A549 (cell line): ENCODE results near the gene CTCF. TPM values are rescaled to one million over a fixed set of nuclear protein-coding genes. Genes with fewer than 3 reads are reported as not detected.

Source experiments
- ATAC-seq, 2 experiments: fragments of 200-7000 bp in 1 of 2; fragments of >200 bp in 1 of 2; cut with Nextera tagmentation in 1 of 2; cut with Tn5 transposase in 1 of 2; 3 replicates each; pipeline versions ENCODE4 v1.8.0 to v1.9.1; 2018 to 2020; ENCODE audit warnings: mild to moderate bottlenecking in 1 of 2, moderate library complexity in 1 of 2
- CTCF ChIA-PET: fragments of 300-600 bp; sonication (Branson Sonifier 250); formaldehyde crosslinking; extraction: SDS; loops from one replicate; lab custom pipeline; 2021; ENCODE audit warnings: antibody characterized with exemption, inconsistent platforms; lab: Yijun Ruan, JAX
- POLR2A ChIA-PET: fragments of 350-600 bp; formaldehyde crosslinking; extraction: SDS; loops from one replicate; lab custom pipeline; 2021; ENCODE audit warnings: antibody characterized with exemption, inconsistent platforms; lab: Yijun Ruan, JAX
- DNase-seq, 2 experiments: peaks; one replicate each; pipeline versions ENCODE4 v3.0.0 to v3.0.0-alpha.2; 2011 to 2016; ENCODE audit warnings: low read depth in 1 of 2, low spot score in 1 of 2
- FAIRE-seq: peaks from 2 replicates; lab custom pipeline; 2011; peaks lifted over from hg19 to GRCh38; lab: Jason Lieb, UNC
- H3K27ac ChIP-seq, 2 experiments: fragments of >200 bp; sonication (Bioruptor Twin); formaldehyde crosslinking; 3 replicates each; pipeline ENCODE4 v1.5.1; 2016 to 2017
- H3K4me1 ChIP-seq: fragments of >200 bp; sonication (Bioruptor Twin); formaldehyde crosslinking; 3 replicates; pipeline ENCODE4 v1.6.1; 2016
- H3K4me2 ChIP-seq: fragments of >200 bp; sonication (Bioruptor Twin); formaldehyde crosslinking; 3 replicates; pipeline ENCODE4 v1.6.1; 2016
- H3K4me3 ChIP-seq: fragments of >200 bp; sonication (Bioruptor Twin); formaldehyde crosslinking; 3 replicates; pipeline ENCODE4 v1.5.1; 2016
- H3K9me3 ChIP-seq: fragments of >200 bp; sonication (Bioruptor Twin); formaldehyde crosslinking; 3 replicates; pipeline ENCODE4 v1.6.1; 2016
- CEBPB ChIP-seq, 2 experiments: fragments of >200 bp in 1 of 2; sonication (Bioruptor Twin) in 1 of 2; formaldehyde crosslinking in 1 of 2; IDR thresholded peaks; 2 replicates each; pipeline ENCODE4 v1.6.1; 2012 to 2016
- EHF ChIP-seq: fragments of 250-450 bp; sonication (Bioruptor Pico); IDR thresholded peaks from 2 replicates; pipeline ENCODE4 v1.5.0; 2020; ENCODE audit warnings: mild to moderate bottlenecking
- EHMT2 ChIP-seq: fragments of 200-600 bp; sonication (generic); IDR thresholded peaks from 2 replicates; pipeline ENCODE4 v1.6.1; 2016; ENCODE audit warnings: antibody characterized with exemption, low read depth, mild to moderate bottlenecking, moderate library complexity
- FOSL2 ChIP-seq, 2 experiments: fragments of 450-650 bp in 1 of 2; fragments of >200 bp in 1 of 2; sonication (Bioruptor Twin) in 1 of 2; formaldehyde crosslinking; IDR thresholded peaks; 2 replicates each; pipeline versions ENCODE4 v1.5.0 to v1.6.1; 2016 to 2020; ENCODE audit warnings: mild to moderate bottlenecking in 1 of 2, moderate library complexity in 1 of 2
- FOXS1 ChIP-seq: fragments of 250-450 bp; sonication (Bioruptor Pico); IDR thresholded peaks from 2 replicates; pipeline ENCODE4 v1.5.0; 2020; ENCODE audit warnings: mild to moderate bottlenecking, moderate library complexity
- HEYL ChIP-seq: fragments of 250-450 bp; sonication (Bioruptor Pico); IDR thresholded peaks from 2 replicates; pipeline ENCODE4 v1.8.0; 2021; ENCODE audit warnings: mild to moderate bottlenecking, moderate library complexity
- JUNB ChIP-seq: fragments of >200 bp; sonication (Bioruptor Twin); formaldehyde crosslinking; IDR thresholded peaks from 2 replicates; pipeline ENCODE4 v1.6.1; 2016
- KDM1A ChIP-seq: fragments of 200-600 bp; sonication (generic); IDR thresholded peaks from 2 replicates; pipeline ENCODE4 v1.6.1; 2016; ENCODE audit warnings: low read depth, mild to moderate bottlenecking
- PBX3 ChIP-seq: IDR thresholded peaks from 2 replicates; pipeline ENCODE4 v1.6.1; 2012
- RCOR1 ChIP-seq: fragments of 150-350 bp; IDR thresholded peaks from 2 replicates; pipeline ENCODE4 v1.6.1; 2014; ENCODE audit warnings: antibody characterized with exemption, low read length, low read depth
- RFX5 ChIP-seq: fragments of 450-650 bp; IDR thresholded peaks from 2 replicates; pipeline ENCODE4 v1.7.1; 2014; ENCODE audit warnings: antibody characterized with exemption, mild to moderate bottlenecking, moderate library complexity
- RNF2 ChIP-seq: fragments of 200-600 bp; sonication (generic); IDR thresholded peaks from 2 replicates; pipeline ENCODE4 v1.6.1; 2016; ENCODE audit warnings: low read depth, mild to moderate bottlenecking, antibody characterized with exemption, moderate library complexity, borderline replicate concordance
- SMC3 ChIP-seq: fragments of >200 bp; sonication (Bioruptor Twin); formaldehyde crosslinking; IDR thresholded peaks from 3 replicates; pipeline ENCODE4 v1.6.1; 2018; ENCODE audit warnings: inconsistent platforms
- SREBF2 ChIP-seq: fragments of 450-650 bp; IDR thresholded peaks from 2 replicates; pipeline ENCODE4 v1.6.1; 2014; ENCODE audit warnings: mild to moderate bottlenecking, moderate library complexity
- TFCP2L1 ChIP-seq: fragments of 250-450 bp; sonication (Bioruptor Pico); IDR thresholded peaks from 2 replicates; pipeline ENCODE4 v1.5.0; 2021; ENCODE audit warnings: mild to moderate bottlenecking
- ZFP36 ChIP-seq: fragments of 450-650 bp; IDR thresholded peaks from 2 replicates; pipeline ENCODE4 v1.6.1; 2014; ENCODE audit warnings: borderline replicate concordance; ENCODE audit not compliant: partially characterized antibody
- WGBS: methylation state at CpG from one replicate; pipeline ENCODE4 v1.1.6; 2017; ENCODE audit errors: missing lambda C conversion rate; 5-methylcytosine and 5-hydroxymethylcytosine counted together
- polyA plus RNA-seq, 4 experiments: library from polyadenylated mRNA; depleted of rRNA in 3 of 4; stranded (reverse); fragments of >200 nt; fragmentation: RNase III in 1 of 4; extraction: RNeasy Plus Mini Kit Qiagen cat#74134 plus additional on column Dnase treatment in 1 of 4; gene quantifications; 2 replicates in 3 of 4; 3 replicates in 1 of 4; pipeline ENCODE4 v1.2.3, GENCODE V29; 2011 to 2017
- TF ChIP-seq, protein P1 (sequence below): IDR thresholded peaks from 2 replicates; pipeline ENCODE4 v1.6.1; 2012
- TF ChIP-seq, protein P2 (sequence below): fragments of 250-450 bp; sonication (Bioruptor Pico); IDR thresholded peaks from 2 replicates; pipeline ENCODE4 v1.5.0; 2021; ENCODE audit warnings: mild to moderate bottlenecking, moderate library complexity, borderline replicate concordance
- TF ChIP-seq, protein P3 (sequence below): fragments of 150-350 bp; IDR thresholded peaks from 2 replicates; pipeline ENCODE4 v1.6.1; 2014; ENCODE audit warnings: low read depth, mild to moderate bottlenecking, low read length
- TF ChIP-seq, protein P4 (sequence below): fragments of >200 bp; sonication (Bioruptor Twin); formaldehyde crosslinking; IDR thresholded peaks from 2 replicates; pipeline ENCODE4 v1.6.1; 2016

Gene CTCF
- polyA plus RNA-seq, 2 of the 4 experiments (the other 2 are of a cell fraction) = 42.5 to 58.4 TPM

DNA sequence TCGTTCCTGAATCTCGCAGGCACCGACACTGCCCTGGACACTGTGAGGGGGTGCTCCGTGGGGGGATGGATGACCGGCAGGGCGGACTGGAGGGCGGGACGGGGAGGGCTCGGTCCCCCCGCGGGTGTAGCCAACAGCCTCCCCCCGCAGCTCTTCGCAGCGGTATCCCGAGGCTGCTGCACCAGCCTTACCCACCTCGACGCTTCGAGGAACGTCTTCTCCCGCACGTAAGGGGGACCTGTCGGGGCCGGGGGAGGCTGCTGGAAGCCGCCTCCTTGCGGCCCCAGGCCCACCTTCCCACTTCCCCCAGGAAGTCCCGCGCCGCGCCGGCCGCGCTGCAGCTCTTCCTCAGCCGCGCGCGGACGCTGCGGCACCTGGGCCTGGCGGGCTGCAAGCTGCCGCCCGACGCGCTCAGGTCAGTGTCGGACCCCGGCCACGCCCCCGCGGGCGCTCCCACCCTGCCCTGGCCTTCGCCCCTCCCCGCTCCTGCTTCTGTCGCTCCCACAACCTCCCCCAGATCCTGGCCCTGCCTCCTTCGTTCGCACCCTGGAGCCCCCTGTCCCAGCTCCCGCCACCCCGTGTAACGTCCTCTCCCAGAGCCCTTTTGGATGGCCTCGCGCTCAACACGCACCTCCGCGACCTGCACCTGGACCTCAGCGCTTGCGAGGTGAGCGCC is 85.9 kb downstream of the CTCF start:
- ChIA-PET POLR2A (interaction anchor here (0.8 kb wide), 1 partner anchor 12 kb away, joined by 4 read pairs; the partner anchor contains the start of gene ACD), CTCF (interaction anchor here (1.2 to 17.9 kb wide), 5 partner anchors 16 to 280 kb away, joined by 3 to 205 read pairs (median 10); no protein-coding TSS in a partner anchor)
- Histone ChIP-seq H3K4me1 (0 out of 3 replicates have a peak, but pooled peaks cover 6% of the 10 kb centered on the region), H3K27ac (no peak overlapping the region), H3K4me3 (no peak overlapping the region), H3K4me2 (no peak overlapping the region), H3K9me3 (no peaks in the 10 kb centered on the region)
- WGBS = 82% methylated on average over 32 of the region's 65 CpGs
- FAIRE-seq (no peak), ATAC-seq (no peak), DNase-seq (no peak)
- TF ChIP-seq PBX3 (no peak), EHF (CRISPR knock-in tag) (no peak)
- TF ChIP-seq, all 56 proteins: peak for 0

DNA sequence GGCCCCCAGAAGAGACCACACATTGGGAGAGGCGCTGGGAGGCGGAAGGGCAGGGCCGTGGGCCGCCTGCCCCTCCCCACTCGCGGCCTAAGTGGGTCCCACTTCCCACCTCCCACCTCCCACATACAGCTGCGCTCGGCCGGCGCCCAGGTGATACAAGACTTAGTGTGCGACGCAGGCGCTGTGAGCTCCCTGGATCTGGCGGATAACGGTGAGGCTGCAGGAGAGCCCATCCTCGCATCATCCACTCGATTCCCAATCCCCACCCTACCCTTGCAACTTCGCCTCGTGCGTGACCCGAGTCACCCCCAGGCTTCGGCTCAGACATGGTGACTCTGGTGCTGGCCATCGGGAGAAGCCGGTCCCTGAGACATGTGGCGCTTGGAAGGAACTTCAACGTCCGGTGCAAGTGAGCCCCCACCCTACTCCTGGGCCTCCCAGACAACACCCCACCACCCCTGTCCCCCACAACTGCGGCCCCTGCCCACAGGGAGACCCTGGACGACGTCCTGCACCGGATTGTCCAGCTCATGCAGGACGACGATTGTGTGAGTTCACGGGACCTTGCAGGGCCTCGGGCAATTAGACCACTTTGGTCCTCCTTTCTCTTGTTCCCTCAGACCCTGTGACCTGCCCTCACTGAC is 86.6 kb downstream of the CTCF start:
- ChIA-PET POLR2A (no interaction called here), CTCF (interaction anchor here (1.4 to 17.9 kb wide), 5 partner anchors 16 to 167 kb away, joined by 3 to 205 read pairs (median 10); partner anchors contain the start of gene CTCF)
- no peak overlapping the region for H3K4me3 ChIP-seq
- TF ChIP-seq RCOR1 = no peak
- no peak for TF ChIP-seq ZFP36
- no peak for TF ChIP-seq EHF (CRISPR knock-in tag)
- TF ChIP-seq FOSL2 (IDR thresholded peaks at IDR 0.05) = no peak
- TF ChIP-seq FOSL2 (CRISPR knock-in tag; IDR thresholded peaks at IDR 0.05) = no peak
- no peak for TF ChIP-seq SREBF2
- TF ChIP-seq JUNB = no peak
- no peak for TF ChIP-seq SMC3
- TF ChIP-seq, protein P1, sequence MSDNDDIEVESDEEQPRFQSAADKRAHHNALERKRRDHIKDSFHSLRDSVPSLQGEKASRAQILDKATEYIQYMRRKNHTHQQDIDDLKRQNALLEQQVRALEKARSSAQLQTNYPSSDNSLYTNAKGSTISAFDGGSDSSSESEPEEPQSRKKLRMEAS = no peak
- TF ChIP-seq, protein P2, sequence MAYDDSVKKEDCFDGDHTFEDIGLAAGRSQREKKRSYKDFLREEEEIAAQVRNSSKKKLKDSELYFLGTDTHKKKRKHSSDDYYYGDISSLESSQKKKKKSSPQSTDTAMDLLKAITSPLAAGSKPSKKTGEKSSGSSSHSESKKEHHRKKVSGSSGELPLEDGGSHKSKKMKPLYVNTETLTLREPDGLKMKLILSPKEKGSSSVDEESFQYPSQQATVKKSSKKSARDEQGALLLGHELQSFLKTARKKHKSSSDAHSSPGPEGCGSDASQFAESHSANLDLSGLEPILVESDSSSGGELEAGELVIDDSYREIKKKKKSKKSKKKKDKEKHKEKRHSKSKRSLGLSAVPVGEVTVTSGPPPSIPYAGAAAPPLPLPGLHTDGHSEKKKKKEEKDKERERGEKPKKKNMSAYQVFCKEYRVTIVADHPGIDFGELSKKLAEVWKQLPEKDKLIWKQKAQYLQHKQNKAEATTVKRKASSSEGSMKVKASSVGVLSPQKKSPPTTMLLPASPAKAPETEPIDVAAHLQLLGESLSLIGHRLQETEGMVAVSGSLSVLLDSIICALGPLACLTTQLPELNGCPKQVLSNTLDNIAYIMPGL (CRISPR knock-in tag) = no peak
- TF ChIP-seq RNF2 = no peak
- TF ChIP-seq FOXS1 (CRISPR knock-in tag) = no peak
- TF ChIP-seq, protein P3, sequence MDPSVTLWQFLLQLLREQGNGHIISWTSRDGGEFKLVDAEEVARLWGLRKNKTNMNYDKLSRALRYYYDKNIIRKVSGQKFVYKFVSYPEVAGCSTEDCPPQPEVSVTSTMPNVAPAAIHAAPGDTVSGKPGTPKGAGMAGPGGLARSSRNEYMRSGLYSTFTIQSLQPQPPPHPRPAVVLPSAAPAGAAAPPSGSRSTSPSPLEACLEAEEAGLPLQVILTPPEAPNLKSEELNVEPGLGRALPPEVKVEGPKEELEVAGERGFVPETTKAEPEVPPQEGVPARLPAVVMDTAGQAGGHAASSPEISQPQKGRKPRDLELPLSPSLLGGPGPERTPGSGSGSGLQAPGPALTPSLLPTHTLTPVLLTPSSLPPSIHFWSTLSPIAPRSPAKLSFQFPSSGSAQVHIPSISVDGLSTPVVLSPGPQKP = no peak
- TF ChIP-seq, all 56 proteins: peak for 0
- Histone ChIP-seq H3K27ac (no peak overlapping the region), H3K4me1 (peaks cover 12% of the 10 kb centered on the region; the same call in 2 of the 3 replicates), H3K4me2 (no peak overlapping the region), H3K9me3 (no peaks in the 10 kb centered on the region)
- WGBS = 79% methylated on average over 30 of the region's 35 CpGs
- no peak for ATAC-seq
- no peak for FAIRE-seq
- no peak for DNase-seq

GRCh38 chr16:67649494-67649931 is 87.2 kb downstream of the CTCF start:
- Histone ChIP-seq H3K4me2 (no peak overlapping the region), H3K4me3 (no peak overlapping the region), H3K27ac (no peak overlapping the region), H3K4me1 (peaks cover 12% of the 10 kb centered on the region; the same call in 2 of the 3 replicates), H3K9me3 (no peaks in the 10 kb centered on the region)
- DNase-seq (no peak), FAIRE-seq (no peak), ATAC-seq (no peak)
- TF ChIP-seq CEBPB (IDR thresholded peaks at IDR 0.05) (no peak), TFCP2L1 (no peak), RFX5 (no peak), SREBF2 (no peak), JUNB (no peak), EHMT2 (no peak), HEYL (no peak), RCOR1 (no peak), KDM1A (no peak)
- TF ChIP-seq, protein P1 = no peak
- TF ChIP-seq, protein P4, sequence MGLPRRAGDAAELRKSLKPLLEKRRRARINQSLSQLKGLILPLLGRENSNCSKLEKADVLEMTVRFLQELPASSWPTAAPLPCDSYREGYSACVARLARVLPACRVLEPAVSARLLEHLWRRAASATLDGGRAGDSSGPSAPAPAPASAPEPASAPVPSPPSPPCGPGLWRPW = no peak
- ChIA-PET CTCF (interaction anchor here (3.2 to 17.9 kb wide), 3 partner anchors 87 to 127 kb away, joined by 9 to 205 read pairs (median 188); partner anchors contain the start of gene CTCF), POLR2A (no interaction called here)
- 73% methylated on average over 24 of the region's 34 CpGs for WGBS
